NCI-H2196 (cell line): Measurements from ENCODE around the gene NINL.
A peak's percentile ranks its signal among the peaks of the same experiment; 100 is the strongest.
"Not testable (repeated sequence)": the region's sequence is repeated elsewhere in the genome, so short reads cannot be mapped to it uniquely, and the experiment has no call there.

Experiments used
- DNase-seq: peaks from one replicate; lab custom pipeline; 2025; ENCODE audit not compliant: unreplicated experiment; lab: John Stamatoyannopoulos, UW

The NINL gene

GRCh38 chr20:25553819-25554296, 31.5 kb downstream of the NINL start:
- peak; percentile 62 for DNase-seq

- DNase-seq: no peak
These were observed 32.4 kb downstream of the NINL start for GRCh38 chr20:25552977-25553376.

- no peak for DNase-seq
These were observed 33.7 kb downstream of the NINL start for GRCh38 chr20:25551413-25552215.

GRCh38 chr20:25550645-25551337, 34.5 kb downstream of the NINL start:
- not testable (repeated sequence) for DNase-seq

GRCh38 chr20:25549843-25550477, 35.4 kb downstream of the NINL start:
- no peak for DNase-seq

GRCh38 chr20:25549172-25549773, 36.1 kb downstream of the NINL start:
- no peak for DNase-seq

GRCh38 chr20:25548613-25549086, 36.7 kb downstream of the NINL start:
- DNase-seq: no peak

- no peak for DNase-seq
These were observed 37.3 kb downstream of the NINL start for GRCh38 chr20:25547999-25548398.

GRCh38 chr20:25547063-25547462, 38.3 kb downstream of the NINL start:
- DNase-seq: no peak

- no peak for DNase-seq
These were observed 39.3 kb downstream of the NINL start for GRCh38 chr20:25546048-25546447.

- DNase-seq: no peak
These were observed 40.2 kb downstream of the NINL start for GRCh38 chr20:25545171-25545570.

GRCh38 chr20:25544734-25545133, 40.6 kb downstream of the NINL start:
- DNase-seq: no peak

- DNase-seq: no peak
These were observed 41.0 kb downstream of the NINL start for GRCh38 chr20:25544311-25544710.

GRCh38 chr20:25543068-25543467, 42.3 kb downstream of the NINL start:
- no peak for DNase-seq

- DNase-seq: no peak
These were observed 43.7 kb downstream of the NINL start for GRCh38 chr20:25541676-25542075.

GRCh38 chr20:25539742-25540672, 45.3 kb downstream of the NINL start:
- DNase-seq: no peak

- no peak for DNase-seq
These were observed 46.3 kb downstream of the NINL start for GRCh38 chr20:25538838-25539665.

- DNase-seq: no peak
These were observed 47.4 kb downstream of the NINL start for GRCh38 chr20:25537890-25538289.

GRCh38 chr20:25535762-25536161, 49.6 kb downstream of the NINL start:
- no peak for DNase-seq
